Fibroblast of skin of scalp (primary cell): ENCODE data around the gene RTN4.
"Not testable (repeated sequence)": the region's sequence is repeated elsewhere in the genome, so short reads cannot be mapped to it uniquely, and the experiment has no call there.

Experiments used
- DNase-seq: peaks from one replicate; pipeline ENCODE4 v3.0.0-alpha.2; 2013

Gene RTN4

DNA sequence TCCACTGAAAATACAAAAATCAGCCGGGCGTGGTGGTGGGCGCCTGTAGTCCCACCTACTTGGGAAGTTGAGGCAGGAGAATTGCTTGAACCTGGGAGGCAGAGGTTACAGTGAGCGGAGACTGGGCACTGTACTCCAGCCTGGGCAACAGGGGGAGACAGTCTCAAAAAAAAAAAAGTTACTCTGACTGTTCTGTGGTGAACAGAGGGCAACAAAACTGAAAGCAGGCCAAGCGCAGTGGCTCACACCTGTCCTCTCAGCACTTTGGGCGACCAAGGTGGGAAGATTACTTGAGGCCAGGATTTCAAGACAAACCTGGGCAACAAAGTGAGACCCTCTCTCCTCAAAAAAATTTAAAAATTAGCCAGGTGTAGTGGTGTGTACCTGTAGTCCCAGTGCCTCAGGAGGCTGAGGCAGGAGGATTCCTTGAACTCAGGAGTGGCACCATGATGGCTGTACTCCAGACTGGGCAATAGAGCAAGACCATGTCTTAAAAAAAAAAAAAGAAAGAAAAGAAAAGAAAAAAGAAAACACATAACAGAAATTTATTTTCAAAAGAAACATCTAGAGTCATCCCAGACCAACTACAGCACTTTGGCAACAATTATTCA is 13.6 kb upstream of the RTN4 start:
- no peak for DNase-seq

DNA sequence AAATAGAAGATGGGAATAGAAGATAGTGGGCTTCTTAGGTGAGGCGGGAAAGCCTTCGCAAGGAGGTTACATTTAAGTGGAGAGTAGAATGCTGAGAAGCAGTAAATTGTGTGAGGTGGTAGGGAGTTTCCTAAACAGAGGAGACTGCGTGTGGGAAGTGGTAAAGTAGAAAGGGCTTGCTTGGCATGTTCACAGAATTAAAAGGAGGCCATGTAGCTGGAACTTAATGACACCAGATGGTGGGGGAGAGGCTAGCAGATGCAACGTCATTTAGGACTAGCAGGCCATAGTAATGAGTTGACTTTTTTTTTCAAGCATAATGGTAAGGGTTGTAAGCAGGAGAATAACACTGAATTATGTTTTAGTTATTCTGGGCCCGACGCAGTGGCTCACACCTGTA is 13.0 kb upstream of the RTN4 start:
- DNase-seq = no peak

DNA sequence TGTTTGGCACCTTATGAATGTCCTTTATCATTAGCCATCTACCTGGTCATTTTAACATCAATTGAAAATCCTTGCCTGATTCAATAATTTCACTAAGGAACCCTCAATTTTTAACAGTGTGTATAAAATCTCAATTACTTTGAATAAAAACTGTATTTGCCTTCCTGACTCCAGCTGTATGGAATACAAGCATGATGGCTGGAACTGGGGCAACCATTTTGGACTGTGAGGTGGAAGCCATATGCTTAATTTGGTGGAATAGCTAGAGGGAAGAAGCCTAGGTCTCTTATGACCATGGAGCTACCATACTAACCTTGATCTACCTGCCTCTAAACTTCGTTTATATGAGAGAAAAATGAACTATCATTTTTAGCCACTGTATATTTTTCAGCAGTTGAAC is 12.5 kb upstream of the RTN4 start:
- no peak for DNase-seq

DNA sequence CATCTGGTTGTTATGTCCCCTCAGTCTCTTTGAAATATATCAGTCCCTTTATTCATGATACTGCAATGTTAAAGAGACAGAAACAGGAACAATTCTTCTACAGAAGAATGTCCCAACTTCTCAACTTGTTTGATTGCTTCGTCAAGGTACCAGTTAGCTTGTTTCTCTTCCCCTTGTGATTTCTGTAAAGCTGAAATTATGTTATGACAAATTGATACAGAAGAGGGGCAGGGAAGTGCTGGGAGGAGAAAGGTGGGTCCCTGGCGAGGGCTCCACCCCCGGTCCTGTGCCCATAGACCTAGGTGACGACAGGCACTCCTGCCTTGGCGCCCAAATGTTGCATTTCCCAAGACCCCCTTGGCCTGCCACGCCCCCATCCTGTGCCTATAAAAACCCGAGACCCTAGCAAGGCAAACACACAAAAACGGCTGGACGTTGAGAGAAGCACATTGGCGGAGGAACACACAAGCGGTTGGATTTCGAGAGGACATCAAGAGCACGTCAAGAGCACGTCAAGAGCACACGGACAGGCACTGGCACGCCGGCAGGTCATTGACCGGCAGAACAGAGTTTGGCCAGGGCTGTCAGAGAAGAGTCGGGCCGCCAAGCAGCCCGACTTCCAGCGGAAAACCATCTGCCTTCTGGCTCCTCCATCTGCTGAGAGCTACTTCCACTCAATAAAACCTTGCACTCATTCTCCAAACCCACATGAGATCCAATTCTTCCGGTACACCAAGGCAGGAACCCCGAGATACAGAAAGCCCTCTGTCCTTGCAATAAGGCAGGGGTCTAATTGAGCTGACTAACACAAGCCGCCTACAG is 11.5 kb upstream of the RTN4 start:
- no peak for DNase-seq

DNA sequence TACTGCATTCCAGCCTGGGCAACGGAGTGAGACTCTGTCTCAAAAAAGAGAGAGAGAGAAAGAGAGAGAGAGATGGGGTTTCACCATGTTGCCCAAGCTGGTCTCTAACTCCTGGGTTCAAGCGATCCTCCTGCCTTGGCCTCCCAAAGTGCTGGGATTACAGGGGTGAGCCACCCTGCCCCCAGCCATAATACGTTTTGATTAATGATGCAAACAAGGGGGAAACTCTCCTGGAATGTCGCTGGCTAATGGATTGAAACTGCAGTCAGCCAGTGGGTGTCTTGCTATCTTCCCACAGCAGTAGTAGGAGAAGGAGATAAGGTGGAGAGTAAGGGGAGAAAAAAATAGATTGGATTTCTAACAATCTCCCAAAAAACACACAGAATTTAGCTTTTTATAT is 9.5 kb upstream of the RTN4 start:
- DNase-seq = no peak

DNA sequence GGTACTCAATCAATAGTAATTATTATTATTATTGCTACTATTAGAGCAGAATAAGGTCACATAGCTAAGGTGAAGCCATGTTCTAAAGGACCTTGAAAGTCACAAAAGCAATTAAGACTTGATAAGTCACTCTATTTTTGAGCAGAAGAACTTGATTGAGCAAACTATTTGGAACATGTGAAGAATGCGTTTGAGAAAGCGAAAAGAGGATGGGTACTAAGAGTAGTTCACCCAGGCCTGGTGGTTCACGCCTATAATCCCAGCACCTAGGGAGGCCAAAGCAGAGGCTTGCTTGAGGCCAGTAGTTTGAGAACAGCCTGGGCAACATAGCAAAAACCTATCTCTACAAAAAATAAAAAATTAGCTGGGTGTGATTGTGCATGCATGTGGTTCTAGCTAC is 7.2 kb upstream of the RTN4 start:
- DNase-seq = peak; percentile 29

DNA sequence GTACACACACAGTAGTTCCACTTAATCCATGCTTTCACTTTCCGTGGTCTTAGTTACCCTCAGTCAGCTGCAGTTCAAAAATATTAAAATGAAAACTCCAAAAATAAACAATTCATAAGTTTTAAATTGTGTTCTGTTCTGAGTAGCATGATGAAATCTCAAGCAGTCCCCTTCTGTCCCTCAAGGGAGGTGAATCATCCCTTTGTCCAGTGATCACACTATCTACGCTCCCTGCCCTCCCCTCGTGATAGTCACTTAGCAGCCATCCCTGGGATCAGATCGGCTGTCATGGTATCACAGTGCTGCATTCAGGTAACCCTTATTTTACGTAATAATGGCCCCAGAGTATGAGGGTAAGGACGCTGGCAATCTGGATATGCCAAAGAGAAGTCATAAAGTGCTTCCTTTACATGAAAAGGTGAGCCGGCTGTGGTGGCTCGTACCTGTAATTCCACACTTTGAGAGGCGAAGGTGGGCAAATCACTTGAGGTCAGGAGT is 5.8 kb upstream of the RTN4 start:
- DNase-seq = peak; percentile 85

DNA sequence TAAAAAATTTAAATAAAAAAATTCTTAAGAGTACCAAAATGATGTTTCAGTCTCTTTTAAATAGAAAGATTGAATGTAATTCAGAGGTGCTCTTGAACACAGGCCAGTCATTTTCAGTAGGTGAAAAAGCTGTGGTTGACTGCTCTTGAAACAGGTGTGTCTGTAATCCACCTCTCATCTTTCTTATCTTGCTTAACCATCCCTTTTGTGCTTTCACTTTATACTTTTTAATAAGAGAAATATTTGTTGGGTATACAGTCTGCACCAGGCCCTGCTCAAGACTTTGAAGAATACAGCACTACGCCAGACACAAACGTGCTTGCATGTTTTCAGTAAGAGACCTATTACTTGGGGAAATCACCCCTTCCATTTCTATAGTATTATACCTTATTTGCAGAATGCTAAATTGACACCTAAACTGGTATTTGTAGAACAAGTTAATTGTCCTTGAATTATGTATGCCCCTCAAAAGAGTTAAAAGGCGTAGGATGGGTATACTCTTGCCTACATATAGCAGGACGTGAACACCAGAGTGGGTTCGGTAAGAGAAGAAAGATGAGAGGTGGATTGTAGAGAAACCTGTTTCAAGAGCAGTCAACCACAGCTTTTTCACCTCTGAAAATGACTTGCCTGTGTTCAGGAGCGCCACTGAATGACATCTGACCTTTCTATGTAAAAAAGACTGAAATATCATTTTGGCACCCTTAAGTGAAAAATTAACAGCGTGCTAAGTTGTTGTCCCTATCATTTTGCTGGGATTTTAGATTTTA is 4.0 kb upstream of the RTN4 start:
- DNase-seq = no peak

DNA sequence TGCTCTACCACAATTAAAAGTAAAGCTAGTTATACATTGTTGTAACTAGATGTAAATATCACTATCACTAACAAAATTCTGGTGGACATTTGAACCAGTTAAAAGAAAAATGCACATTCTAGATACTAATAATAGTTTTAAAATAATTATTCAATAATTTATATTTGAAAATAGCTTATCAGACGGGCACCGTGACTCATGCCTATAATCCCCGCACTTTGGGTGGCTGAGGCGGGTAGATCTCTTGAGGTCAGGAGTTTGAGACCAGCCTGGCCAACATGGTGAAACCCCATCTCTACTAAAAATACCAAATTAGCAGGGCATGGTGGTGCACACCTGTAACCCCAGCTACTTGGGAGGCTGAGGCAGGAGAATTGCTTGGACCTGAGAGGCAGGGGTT is 3.0 kb upstream of the RTN4 start:
- DNase-seq = not testable (repeated sequence)

DNA sequence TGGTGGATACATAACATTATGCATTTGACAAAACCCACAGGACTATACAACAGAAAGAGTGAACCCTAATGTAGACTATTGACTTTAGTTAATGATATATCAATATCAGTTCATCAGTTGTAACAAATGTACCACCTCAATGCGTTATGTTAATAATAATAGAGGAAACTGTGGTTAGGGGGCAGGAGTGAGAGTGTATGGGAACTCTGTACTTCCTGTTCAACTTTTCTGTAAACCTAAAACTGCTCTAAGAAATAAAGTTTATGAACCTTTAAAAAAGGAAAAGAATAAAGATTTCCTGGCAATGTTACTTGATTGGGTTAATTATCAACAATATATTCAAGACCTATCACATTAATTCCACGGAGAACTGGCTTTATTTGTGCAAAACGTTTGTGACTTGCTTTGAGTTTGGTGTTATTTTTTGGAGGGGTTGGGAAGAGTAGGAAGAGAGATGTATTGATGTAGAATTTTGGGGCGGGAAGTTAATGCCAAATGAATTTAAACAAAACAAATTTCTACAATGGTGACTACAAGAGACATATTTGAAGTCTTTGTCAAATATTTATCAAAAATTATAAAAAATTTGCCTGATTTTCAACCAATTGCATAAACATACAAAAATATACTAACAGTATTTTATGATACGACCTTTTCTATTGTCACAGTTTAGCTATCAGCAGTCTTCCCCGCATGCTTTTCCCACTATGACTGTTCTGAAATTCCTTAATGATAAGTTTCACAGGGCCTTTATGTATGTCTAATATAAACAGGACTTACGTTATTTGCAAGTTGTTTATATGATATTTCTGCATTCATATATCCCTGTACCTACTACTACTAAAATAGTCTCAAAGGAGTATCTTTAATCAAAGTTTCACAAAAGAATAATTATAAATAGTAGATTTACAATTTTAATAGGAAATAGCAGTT is 2.1 kb upstream of the RTN4 start:
- no peak for DNase-seq

DNA sequence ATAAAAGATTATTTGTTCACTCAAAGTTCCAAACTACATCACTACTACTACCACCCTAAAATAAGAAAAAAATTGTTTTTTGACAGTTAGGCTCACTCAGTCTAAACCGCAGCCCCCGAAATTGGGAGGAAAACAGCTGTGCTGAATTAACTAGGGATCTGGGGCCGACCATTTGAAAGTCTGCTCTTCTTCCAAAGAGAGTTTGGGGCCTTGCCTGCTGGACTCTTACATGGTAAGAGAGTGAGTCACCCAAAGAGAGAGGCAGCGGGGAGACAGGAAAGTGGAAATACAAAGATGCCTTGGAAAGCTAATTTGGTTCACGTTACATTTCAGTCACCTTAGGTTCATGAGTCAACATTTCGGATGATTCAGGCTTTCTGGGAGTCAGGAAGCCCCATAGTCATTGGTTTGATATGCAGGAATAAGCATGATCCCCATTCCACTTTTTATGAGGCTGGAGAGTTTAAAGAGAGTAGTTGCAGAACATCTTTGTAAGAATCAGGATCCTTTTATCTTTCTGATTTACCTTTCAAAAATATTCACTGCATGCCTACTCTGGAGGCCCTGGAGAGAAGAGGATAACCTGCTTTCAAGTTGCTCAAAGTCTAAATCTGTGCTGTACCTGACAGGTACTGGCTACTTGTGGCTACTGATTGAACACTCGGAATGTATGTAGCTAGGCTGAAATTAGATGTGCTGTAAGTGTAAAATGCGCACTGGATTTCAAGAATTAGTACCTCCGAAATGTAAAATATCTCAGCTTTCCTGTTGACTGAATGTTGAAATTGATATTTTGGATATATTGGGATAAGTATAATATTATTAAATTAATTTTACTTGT is 995 bp upstream of the RTN4 start:
- peak; percentile 99 for DNase-seq

DNA sequence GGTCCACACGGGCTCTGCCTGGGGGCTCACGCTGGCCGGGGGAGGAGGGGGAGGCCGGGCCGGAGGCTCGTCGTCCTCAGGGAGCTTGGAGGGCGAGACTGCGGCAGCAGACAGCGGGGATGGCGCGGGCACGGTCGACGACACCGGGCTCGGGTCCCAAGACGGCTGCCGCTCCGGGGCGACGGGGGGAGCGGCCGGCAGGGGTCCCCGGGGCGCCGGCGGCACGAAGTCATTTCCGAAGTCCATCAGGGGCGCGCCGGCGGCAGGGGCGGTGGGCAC is 491 bp downstream of the RTN4 start:
- DNase-seq = no peak

DNA sequence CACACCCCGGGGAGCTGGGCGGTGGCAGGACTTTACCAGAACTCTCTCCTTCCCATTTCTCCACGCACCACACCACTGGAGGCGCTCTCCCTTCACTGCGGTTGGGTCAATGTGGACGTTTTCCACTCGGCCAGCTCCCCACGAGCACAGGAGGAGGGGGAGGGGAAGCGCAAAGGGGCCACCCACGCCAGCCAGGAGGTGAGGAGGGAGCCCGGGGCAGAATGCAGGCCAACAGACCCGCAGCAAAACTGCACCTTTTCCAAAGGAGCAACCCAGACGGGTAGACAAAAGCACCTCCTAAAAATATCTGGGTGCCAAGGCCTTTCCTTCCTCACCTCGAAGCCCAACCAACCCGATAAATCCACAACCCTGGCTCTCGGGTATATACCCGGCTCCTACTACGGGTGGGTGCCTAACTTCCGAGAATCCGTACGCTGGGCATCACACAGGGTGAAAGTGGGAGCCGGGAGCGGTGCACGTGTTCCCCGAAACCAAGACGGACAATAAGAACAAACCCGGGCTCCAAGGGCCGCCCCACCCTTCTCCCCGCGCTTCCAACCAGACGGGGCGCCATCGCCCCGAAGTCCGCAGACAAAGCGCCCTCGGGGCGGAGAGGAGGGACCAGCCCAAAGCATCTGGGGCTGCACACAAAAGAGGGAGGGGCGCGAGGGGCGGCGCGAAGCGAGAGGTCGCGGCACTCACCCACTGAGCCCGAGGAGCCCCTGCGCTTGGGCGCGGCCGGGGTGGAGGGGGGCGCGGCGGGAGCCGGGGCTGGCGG is 1.0 kb downstream of the RTN4 start:
- peak; percentile 85 for DNase-seq

DNA sequence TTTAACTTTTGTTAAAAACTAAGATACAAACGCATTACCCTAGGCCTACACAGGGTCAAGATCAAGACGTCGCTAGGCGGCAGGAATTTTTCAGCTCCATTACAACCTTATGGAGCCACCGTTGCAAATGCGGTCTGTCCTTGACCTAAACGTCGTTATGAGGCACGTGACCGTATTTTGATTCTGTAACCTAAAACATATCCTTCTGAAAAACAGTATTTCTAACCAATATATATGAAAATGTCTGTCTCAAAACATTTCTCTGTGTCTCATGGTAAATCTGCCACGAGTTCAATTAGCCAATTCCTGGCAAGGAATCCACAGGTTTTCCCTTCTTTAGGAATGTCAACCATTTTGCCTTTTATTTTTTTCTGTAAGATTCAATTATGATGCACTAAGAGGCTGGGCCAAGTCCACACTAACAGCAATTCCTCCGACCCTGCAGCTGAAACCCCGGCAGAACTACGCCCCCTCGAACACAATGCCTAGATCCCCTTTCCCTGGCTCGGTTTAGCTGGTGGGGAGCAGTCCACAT is 1.7 kb downstream of the RTN4 start:
- DNase-seq = peak; percentile 48

DNA sequence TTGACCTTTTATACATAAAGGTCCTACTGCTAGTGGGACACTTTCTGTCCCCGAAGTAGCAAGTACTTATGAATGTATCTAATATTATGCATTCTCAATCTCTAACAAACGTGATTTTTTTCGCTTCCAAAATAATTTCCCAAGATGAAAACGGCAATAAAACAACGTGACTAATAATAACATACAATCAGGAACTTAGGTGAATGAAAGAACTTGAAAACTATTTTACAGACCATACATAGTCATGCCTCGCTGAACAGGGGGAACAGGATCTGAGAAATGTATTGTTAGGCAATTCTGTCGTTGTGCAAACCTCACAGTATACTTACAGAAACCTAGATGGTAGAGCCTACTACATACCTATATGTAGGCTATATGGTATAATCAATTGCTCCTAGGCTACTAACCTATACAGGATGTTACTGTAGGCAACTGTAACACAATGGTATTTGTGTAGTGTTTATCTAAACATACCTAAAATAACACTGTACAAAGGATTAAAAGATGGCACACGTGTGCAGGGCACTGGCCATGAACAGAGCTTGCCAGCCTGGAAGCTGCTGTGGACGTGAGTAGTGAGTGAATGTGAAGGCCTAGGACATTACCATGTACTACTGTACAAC is 2.5 kb downstream of the RTN4 start:
- DNase-seq = peak; percentile 37

DNA sequence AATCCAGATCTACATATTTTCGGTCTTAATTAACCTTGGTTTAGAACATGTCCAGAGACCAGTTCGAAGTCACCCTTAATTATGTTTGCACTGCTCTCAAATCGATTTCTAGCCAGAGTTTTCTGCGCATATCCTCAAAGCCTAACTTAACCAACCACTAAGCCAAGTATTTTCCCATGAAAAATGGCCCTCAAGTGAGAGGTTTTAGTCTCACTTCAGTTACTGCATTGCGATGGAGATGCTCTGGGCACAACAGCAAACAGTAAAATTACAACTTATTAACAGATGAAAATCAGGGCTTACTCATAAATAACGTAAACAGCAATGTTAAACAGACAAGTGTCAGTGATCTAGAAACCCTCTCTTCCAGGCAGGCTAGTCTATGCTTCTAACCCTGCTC is 4.5 kb downstream of the RTN4 start:
- DNase-seq = no peak

DNA sequence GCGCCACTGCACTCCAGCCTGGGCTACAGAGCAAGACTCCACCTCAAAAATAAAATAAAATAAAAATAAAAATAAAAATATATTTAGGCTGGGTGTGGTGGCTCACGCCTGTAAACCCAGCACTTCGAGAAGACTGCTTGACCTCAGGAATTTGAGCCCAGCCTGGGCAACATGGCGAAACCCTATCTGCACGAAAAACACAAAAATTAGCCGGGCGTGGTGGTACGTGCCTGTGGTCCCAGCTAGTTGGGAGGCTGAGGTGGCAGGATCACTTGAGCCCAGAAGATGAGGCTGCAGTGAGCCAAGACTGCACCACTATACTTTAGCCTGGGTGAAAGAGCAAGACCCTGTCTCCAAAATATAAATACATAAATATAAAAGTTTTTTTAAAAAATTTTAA is 6.4 kb downstream of the RTN4 start:
- no peak for DNase-seq

DNA sequence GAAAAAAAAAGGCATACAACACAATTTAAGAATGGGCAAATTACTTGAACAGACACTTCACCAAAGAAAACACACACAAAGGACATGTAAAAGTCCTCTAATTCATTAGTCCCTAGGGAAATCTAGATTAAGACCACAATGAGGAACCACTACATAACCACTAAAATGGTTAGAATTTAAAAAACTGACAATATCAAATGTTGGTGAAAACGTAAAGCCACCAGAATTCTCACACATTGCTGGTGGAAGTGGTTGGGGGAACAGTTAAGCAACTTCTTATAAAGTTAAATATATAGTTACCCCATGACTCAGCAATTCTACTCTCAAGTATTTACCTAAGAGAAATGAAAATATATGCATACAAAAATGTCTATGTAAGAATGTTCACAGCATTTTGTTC is 11.8 kb downstream of the RTN4 start:
- DNase-seq = peak; percentile 63

DNA sequence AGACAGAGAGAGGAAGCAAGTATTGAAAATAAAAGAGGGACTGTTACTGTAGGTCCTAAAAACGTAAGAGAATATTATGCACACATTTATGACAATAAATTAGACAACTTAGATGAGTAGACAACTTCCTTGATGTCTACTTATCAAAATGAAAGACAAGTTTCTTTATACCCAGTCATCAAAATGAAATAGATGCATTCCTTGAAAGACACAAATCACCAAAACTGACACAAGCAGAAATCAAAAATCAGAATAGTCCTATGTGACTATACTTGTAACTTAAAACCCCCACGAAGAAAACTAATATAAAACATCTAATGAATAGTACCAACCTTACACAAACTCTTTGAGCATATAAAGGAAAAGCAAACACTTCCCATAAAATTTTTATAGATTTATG is 14.5 kb downstream of the RTN4 start:
- no peak for DNase-seq

DNA sequence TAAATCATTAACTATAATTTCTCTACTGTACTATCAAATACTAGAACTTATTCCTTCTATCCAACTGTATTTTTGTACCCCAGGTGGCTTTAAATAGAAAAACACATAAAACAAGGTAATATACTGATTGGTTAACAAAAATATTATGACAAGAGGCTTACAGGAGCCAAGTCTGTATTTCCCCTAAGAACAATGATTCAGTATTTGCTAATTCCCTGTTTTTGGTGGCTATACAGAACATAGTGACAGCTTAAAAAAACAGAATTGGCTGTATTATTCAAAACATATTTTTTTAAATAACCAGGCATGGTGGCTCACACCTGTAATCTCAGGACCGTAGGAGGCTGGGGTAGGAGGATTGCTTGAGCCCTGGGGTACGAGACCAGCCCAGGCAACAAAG is 16.3 kb downstream of the RTN4 start:
- DNase-seq = no peak
